GM12892 (cell line): ENCODE results near the gene LSS.

Experiments
- POLR2A ChIP-seq: IDR thresholded peaks from 2 replicates; pipeline ENCODE4 v1.6.1; 2011; ENCODE audit warnings: low read depth, low read length, control low read depth
- POLR2AphosphoS5 ChIP-seq: IDR thresholded peaks from 2 replicates; pipeline ENCODE4 v1.6.1; 2011; ENCODE audit warnings: low read depth, low read length, control low read depth
- TAF1 ChIP-seq: IDR thresholded peaks from 2 replicates; pipeline ENCODE4 v1.6.1; 2011; ENCODE audit warnings: low read depth, mild to moderate bottlenecking, control low read depth, low read length, borderline replicate concordance

GRCh38 chr21:46205766-46206162 is 22.8 kb downstream of the LSS start:
- TF ChIP-seq POLR2AphosphoS5: no peak
- no peak for TF ChIP-seq POLR2A
- no peak for TF ChIP-seq TAF1
